HG03159 (cell line): Measurements from ENCODE around the gene SLC7A4.

ENCODE experiments used
- ATAC-seq: cut with Tn5 transposase; IDR thresholded peaks from one replicate; pipeline ENCODE4 v1.9.1; 2021; ENCODE audit warnings: mild to moderate bottlenecking, moderate library complexity; ENCODE audit not compliant: unreplicated experiment

The SLC7A4 gene

GRCh38 chr22:20989323-20990138 lies 42.8 kb downstream of the SLC7A4 start:
- ATAC-seq: no peak

- ATAC-seq: no peak
Observed at GRCh38 chr22:20988573-20989322, 43.6 kb downstream of the SLC7A4 start.

GRCh38 chr22:20987375-20987774 lies 45.0 kb downstream of the SLC7A4 start:
- ATAC-seq: no peak

DNA sequence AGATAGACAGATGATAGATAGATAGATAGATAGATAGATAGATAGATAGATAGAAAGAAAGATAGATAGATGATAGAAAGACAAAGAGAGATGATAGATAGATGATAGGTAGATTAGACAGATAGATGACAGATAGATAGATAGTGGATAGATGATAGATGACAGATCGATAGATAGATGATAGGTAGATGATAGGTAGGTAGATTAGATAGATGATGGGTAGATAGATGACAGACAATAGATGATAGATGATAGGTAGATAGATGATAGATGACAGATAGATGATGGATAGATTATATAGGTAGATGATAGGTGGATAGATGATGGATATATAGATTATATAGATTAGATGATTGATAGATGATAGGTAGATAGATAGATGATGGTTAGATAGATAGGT lies 46.0 kb downstream of the SLC7A4 start:
- ATAC-seq: no peak

DNA sequence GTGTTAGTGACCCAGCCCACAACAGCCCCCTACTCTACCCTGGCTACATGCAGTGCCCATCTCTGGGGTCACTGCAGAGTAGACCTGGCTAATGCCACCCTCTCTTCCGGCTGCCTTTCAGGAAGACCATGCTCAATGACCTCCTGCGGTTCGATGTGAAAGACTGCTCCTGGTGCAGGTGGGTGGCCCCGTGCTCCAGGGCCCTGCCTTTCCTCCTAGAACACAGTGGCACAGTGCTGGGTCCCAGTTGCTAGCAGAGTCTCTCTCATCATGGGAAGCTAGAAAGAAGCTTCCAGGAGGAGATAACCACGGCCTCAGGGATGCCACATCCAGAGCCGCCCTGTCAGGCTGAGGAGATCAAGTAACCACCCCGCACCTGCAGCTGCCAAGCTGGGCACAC lies 46.6 kb downstream of the SLC7A4 start:
- ATAC-seq: no peak

- ATAC-seq: no peak
Observed at GRCh38 chr22:20983081-20983771, 49.1 kb downstream of the SLC7A4 start.

GRCh38 chr22:20982563-20982882 lies 49.8 kb downstream of the SLC7A4 start:
- ATAC-seq: peak; percentile 8

DNA sequence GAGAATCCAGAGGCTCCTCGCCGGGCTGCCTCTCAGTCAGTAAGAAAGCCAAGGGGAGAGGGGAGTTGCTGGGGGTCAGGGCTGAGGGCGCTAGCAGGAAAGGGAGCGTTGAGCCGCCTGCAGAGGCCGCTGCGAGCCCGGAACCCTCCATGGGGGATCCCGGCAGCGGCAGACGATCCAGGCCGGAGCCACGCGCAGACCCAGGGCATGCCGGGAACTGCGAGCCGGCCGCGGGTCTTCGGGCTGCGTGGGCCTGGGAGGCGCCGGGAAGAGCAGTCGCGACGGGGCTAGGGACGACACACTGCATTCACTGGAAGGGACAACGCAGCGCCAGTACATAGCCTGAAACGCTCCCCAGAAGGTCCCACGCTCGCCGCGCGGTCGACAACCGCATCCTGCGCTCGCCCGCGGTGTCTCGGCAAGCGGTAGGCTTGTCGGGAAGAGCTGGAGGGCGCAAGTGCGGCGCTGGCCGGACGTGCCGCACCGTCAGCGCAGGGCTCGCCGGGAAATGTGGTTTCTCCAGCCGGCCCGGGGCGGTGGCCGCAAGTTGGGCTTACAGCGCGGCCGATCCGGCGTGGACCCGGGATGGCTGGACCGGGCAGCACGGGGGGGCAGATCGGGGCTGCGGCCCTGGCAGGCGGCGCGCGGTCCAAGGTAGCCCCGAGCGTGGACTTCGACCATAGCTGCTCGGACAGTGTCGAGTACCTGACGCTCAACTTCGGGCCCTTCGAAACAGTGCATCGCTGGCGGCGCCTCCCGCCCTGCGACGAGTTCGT lies 50.4 kb downstream of the SLC7A4 start, which contains the start of gene LZTR1:
LZTR1 (plus strand) TSS at position 511 of the 776 bp plus-strand sequence; CDS start at position 586, 75 bp downstream.
- peak; percentile 73 for ATAC-seq

- no peak for ATAC-seq
Observed at GRCh38 chr22:20980938-20981722, 51.2 kb downstream of the SLC7A4 start.

GRCh38 chr22:20980523-20980922 lies 51.8 kb downstream of the SLC7A4 start:
- ATAC-seq: no peak

- no peak for ATAC-seq
Observed at GRCh38 chr22:20979940-20980453, 52.4 kb downstream of the SLC7A4 start.

GRCh38 chr22:20979243-20979809 lies 53.0 kb downstream of the SLC7A4 start:
- ATAC-seq: no peak
